HG03066 (cell line): ENCODE measurements around the gene ANKS6.

Experiments used
- ATAC-seq: cut with Tn5 transposase; IDR thresholded peaks from one replicate; pipeline ENCODE4 v1.9.1; 2021; ENCODE audit warnings: low read depth; ENCODE audit not compliant: unreplicated experiment

The ANKS6 gene

DNA sequence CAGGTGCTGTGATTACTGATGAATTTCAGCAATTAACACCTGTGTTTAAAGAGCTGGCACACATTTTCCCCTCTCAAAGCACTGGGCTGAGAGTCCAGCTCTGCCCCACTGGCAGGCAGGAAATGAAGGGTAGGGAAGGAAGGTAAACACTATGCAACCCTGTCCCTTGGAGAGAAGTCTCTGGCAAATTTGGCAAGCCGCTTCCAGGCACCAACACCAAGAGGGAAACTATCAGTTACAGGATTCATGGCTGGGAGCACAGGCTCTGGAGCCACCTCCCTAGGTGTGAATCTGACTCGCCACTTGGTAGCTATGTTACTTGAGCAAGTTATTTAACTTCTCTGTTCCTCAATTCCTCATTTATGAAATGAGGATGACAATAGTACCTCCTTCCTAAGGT lies 3.3 kb downstream of the ANKS6 start:
- ATAC-seq: no peak

GRCh38 chr9:98791608-98792490 lies 4.5 kb downstream of the ANKS6 start:
- no peak for ATAC-seq

DNA sequence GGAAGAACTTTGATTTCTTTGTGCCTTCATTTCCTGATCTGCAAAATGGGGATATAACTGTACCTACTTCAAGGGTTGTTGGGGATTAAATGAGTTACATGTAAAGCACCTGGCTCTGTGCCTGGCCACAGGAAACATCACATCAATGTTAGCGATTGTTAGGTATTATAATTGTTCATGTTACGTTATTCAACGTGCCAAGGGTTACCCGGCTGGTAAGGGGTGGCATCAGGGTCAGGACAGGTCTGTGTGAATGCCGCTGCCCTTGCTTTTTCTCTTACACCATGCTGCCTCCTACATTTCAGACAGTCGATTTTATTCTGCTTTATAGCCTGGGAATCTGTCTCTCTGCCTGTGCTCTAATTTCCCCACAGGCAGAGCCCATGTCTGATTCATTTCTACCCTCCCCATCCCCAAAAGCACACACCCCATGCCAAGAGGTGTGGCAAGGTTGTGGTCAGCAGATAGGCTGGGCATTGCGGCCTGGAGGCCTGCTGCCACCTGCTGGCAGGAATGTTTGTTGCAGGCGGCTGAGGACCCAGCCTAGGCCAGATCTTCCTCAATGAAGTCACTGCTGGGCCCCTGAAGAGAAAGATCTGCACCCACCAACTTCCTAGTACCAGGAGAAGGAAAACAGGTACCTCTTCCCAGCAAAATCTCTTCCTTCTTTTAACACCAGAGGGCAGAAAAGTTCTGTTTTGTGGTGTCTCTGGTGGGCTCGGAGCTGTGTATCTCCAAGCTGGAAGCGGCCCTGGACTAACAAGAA lies 5.3 kb downstream of the ANKS6 start:
- no peak for ATAC-seq

- no peak for ATAC-seq
These were observed 6.1 kb downstream of the ANKS6 start for GRCh38 chr9:98790134-98790841.

- ATAC-seq: no peak
These were observed 6.7 kb downstream of the ANKS6 start for GRCh38 chr9:98789483-98790133.

DNA sequence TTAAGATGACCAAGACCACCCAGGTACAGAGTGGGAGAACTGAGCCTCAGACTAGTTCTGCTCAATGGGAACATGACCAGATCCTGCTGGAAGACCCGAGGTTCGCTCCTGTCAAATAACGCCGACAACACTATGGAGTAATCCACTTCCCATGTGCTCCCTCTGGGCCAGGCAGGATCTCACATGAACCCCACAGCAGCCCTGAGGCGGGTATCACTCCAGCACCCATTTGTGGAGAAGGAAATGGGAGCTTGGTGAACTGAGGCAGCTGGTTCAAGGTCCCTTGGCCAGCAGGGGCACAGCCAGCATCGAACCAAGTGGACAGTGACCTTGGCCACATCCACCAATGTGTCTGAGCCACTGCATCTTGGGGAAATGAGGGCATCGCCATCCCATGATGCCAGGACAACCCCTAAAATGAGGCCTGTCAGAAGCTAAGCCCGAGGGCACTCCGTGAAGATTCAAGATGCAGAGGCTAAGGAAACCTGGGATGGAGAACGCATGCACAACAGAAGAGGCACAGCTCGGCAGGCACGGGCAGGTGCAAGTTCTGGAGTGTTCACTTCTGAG lies 8.5 kb downstream of the ANKS6 start:
- ATAC-seq: no peak

- no peak for ATAC-seq
These were observed 9.4 kb downstream of the ANKS6 start for GRCh38 chr9:98786750-98787510.

DNA sequence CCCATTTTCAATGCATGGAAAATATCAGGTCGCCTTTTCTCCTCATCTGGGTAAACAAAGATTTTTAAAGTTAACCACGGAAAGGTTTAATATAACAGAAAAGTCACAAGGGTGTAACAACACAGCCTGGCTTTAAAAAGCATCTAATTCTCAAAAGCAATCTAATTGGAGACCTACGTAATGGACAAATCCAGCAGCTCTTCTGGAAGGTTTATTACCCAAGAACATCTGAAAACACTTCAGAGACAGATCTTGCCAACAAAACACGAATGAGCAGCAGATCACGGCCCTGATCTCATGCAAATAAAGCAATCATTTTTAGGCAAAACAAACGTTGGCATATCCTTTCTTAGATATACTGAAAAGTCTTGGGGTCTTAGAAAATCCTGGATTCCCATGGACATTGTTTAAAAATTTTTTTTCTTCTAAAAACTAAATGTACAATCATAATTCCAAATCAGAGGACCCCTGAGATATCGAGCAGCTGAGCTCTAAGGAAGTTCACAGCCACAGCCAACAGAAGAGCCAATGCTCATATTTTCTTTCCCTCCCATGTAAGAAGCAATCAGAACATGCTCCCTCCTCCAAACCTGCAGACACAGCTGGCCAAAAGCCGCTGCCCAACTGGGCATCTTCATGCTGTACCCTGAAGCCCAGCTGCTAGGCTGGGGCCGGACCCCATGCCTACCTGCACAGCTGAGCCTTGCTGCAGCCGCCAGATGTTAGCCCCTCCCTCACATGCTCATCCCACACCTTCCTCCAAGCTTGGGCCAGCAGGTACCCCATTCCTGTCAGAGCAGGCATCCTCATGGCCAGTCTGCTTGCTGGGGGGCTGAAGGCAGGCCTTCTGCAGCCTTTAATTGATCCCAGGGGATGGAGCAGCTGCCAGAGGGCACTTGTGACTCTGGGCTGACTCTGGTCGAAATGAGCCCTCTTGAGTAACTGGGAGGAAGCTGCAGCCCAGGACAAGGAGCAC lies 11.2 kb downstream of the ANKS6 start:
- no peak for ATAC-seq

GRCh38 chr9:98783518-98784226 lies 12.7 kb downstream of the ANKS6 start:
- no peak for ATAC-seq

- no peak for ATAC-seq
These were observed 14.6 kb downstream of the ANKS6 start for GRCh38 chr9:98781588-98782383.

DNA sequence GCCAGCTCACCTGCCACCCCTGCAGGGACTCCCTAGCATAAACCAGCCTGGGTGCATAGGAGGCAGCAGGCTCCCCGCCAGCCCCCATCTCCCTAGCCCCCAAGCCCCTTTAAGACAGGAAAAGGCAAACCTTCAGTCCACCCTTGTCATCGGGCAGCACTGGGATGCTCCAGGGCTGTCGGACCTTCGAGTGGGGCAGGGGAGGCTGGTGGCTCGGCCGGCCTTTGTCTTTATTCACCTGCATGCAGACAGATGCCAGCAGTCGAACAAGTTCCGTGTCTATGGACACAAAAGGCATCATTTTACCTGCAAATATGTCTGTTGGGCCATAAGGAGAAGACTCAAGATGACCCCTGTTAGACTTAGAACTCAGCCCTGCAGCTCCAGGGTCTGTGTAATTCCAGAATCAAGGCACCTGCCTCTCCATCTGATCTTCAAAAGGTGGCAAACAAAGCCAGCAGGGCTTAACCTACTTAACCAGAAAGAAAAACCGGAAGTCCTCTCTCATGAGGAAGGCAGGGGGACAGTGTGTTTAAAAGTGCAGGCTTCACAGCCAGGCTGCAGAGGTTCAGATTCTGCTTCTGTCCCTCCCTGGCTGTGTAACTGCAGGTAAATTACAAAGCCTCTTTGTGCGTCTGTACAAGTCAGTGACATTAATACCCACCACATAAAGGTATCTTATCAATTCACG lies 16.2 kb downstream of the ANKS6 start:
- no peak for ATAC-seq

- no peak for ATAC-seq
These were observed 17.4 kb downstream of the ANKS6 start for GRCh38 chr9:98778711-98779530.

DNA sequence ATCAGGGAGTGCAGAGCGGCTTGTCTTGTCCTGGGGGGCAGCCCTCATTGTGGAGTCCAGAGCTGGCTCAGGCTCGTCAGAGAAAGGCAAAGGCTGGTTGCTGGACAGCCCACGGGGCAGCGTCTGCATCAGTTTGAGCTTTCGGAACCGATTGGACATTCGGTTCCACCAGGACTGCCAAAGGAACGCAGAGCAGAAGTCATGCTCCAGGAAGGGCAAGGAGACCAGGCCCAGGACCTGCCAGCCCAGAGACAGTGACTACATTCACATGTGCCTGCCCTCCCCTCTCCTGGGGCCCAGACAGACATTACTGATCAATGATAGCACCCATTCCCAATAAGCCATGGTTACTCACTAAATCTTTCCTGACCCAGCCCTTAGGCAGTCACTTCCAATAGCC lies 18.1 kb downstream of the ANKS6 start:
- ATAC-seq: no peak

GRCh38 chr9:98777618-98778017 lies 18.7 kb downstream of the ANKS6 start:
- no peak for ATAC-seq

DNA sequence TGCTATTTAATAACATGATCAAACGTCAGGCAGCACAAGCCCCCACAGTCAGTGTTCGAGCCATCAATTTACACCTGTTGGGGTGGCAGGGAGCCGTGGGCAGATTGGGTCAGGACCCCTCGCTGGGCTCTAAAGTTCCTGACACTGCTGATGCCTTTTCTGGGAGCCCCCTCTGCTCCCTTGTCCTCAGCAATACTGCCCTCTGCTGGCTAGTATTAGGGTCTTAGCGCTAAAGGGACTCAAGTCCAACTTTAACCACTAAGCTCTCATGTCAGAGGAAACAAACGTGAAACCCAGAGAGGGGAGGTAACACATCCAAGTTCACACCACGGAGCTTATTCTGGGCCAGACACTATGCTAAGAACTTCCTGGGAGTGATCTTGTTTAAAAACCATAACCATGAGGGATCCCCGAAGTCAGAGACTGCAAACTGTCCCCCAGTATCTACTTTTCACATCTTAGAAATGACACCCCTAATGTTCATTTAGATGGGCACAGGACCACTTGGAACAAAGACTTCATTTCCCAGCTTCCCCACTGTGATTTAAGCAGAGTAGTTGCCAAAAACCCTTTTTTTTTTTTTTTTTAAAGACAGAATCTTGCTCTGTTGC lies 20.4 kb downstream of the ANKS6 start:
- ATAC-seq: no peak
